Peyer's patch (tissue), 4 donors: ENCODE measurements around the gene ZNF473. TPM values are rescaled to one million over a fixed set of nuclear protein-coding genes. Genes with fewer than 3 reads are reported as not detected.

Experiments used
- DNase-seq, 3 donors: peaks; one replicate each; pipeline ENCODE4 v3.0.0-alpha.2; 2017 to 2019
- H3K27ac ChIP-seq, 4 donors: fragments of 200-600 bp; sonication (generic); one replicate each; pipeline ENCODE4 v1.5.1; 2016 to 2019
- H3K27me3 ChIP-seq, 2 donors: fragments of 200-600 bp; sonication (generic); one replicate each; pipeline ENCODE4 v1.5.1; 2019
- H3K36me3 ChIP-seq, 3 donors: fragments of 200-600 bp; sonication (generic); one replicate each; pipeline ENCODE4 v1.5.1; 2016 to 2019
- H3K4me1 ChIP-seq, 4 donors: fragments of 200-600 bp; sonication (generic); one replicate each; pipeline ENCODE4 v1.5.1; 2016 to 2019
- H3K4me3 ChIP-seq, 4 donors: fragments of 200-600 bp; sonication (generic); 1 replicate in 3 of 4; 2 replicates in 1 of 4; pipeline ENCODE4 v1.5.1; 2016 to 2019; ENCODE audit warnings: mild to moderate bottlenecking in 1 of 4
- H3K9me3 ChIP-seq, 4 donors: fragments of 200-600 bp; sonication (generic); one replicate each; pipeline ENCODE4 v1.5.1; 2016 to 2019; ENCODE audit warnings: mild to moderate bottlenecking in 1 of 4
- POLR2A ChIP-seq, 2 donors: fragments of 450-650 bp; IDR thresholded peaks; one replicate each; pipeline ENCODE4 v1.5.1; 2017; ENCODE audit warnings: antibody characterized with exemption in 2 of 2, mild to moderate bottlenecking in 2 of 2, moderate library complexity in 2 of 2
- total RNA-seq, 4 donors: library from RNA; depleted of rRNA; stranded (reverse); fragments of >200 nt; gene quantifications; one replicate each; pipeline ENCODE4 v1.1.0, GENCODE V29; 2016
- TF ChIP-seq, protein P1 (sequence below), 6 experiments: fragments of 450-650 bp in 4 of 6; fragments of 200-600 bp in 2 of 6; sonication (generic) in 1 of 6; IDR thresholded peaks; one replicate each; pipeline ENCODE4 v1.5.1; 2017 to 2019; ENCODE audit warnings: antibody characterized with exemption in 6 of 6, mild to moderate bottlenecking in 3 of 6, moderate library complexity in 1 of 6

Gene ZNF473
- total RNA-seq, 4 donors from 2014 or later: 7.5 to 14.9 (median 9.2) TPM

DNA sequence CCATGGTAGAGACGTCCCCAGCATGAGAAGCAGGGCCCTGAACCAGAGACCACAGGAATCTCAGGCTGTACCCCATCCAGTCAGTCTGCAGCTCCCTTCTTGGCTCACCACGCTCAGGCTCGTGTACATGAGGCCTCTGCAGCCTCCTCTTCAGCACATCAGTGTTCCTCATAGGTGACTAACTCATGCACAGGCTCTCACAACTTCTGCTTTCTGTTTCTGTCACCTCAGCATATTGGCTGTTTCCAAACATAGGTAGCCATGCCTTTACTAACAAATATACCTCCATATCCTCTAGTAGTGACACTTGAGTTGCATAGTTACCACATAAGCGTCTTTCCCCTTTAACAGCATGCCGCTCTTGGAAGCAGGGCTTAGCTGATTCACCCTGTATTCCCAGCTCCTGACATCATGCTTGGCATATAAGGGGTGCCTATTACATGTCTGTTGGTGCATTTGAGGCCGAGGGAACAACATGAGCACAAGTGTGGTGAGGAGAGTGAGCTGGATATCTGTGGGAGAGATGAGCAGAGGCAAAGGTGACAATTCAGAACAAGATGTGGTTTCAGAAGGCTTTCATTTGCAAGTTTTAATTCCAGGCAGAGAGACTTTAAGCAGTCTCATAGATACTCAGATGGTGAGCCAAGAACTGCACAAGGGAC lies 16.7 kb downstream of the ZNF473 start:
- H3K27me3 ChIP-seq: no peaks in the 10 kb centered on the region
- H3K9me3 ChIP-seq: peaks cover 0 to 32% (median 13%) of the 10 kb centered on the region in 4 donors

DNA sequence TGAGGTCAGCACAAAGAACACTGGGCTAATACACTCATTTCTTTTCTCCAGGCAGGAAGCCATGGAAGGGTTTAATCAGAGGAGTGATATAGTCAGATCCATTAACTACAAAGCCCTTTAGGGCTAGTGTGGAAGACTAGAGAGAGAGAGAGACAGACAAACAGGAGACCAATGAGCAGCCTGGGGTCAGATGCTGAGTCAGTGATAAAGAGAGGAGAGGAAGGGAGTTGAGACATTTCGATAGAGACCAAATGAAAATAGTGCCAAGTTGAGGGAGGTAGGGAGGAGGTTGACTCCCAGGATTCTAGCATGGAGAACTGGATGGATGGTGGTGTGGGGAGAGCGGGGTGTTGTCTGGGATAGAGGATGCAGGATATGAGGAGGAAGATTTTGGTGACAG lies 18.2 kb downstream of the ZNF473 start:
- DNase-seq: no peak
- no peak for TF ChIP-seq POLR2A (IDR thresholded peaks at IDR 0.05)
- TF ChIP-seq, protein P1, sequence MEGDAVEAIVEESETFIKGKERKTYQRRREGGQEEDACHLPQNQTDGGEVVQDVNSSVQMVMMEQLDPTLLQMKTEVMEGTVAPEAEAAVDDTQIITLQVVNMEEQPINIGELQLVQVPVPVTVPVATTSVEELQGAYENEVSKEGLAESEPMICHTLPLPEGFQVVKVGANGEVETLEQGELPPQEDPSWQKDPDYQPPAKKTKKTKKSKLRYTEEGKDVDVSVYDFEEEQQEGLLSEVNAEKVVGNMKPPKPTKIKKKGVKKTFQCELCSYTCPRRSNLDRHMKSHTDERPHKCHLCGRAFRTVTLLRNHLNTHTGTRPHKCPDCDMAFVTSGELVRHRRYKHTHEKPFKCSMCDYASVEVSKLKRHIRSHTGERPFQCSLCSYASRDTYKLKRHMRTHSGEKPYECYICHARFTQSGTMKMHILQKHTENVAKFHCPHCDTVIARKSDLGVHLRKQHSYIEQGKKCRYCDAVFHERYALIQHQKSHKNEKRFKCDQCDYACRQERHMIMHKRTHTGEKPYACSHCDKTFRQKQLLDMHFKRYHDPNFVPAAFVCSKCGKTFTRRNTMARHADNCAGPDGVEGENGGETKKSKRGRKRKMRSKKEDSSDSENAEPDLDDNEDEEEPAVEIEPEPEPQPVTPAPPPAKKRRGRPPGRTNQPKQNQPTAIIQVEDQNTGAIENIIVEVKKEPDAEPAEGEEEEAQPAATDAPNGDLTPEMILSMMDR (IDR thresholded peaks at IDR 0.05): no peak
- H3K36me3 ChIP-seq: peaks cover 0 to 86% (median 13%) of the 10 kb centered on the region in 3 donors
- peaks cover 0 to 32% (median 13%) of the 10 kb centered on the region in 4 donors for H3K9me3 ChIP-seq
- no peaks in the 10 kb centered on the region for H3K27me3 ChIP-seq
- H3K4me1 ChIP-seq: no peaks in the 10 kb centered on the region
- H3K27ac ChIP-seq: no peak overlapping the region
- H3K4me3 ChIP-seq: no peak overlapping the region

More for the DNA sequence above, 16.7 kb downstream of the ZNF473 start:
- peaks cover 0 to 87% (median 13%) of the 10 kb centered on the region in 3 donors for H3K36me3 ChIP-seq
- H3K27ac ChIP-seq: no peak overlapping the region
- no peak for DNase-seq
- H3K4me1 ChIP-seq: no peaks in the 10 kb centered on the region
- H3K4me3 ChIP-seq: no peak overlapping the region
- TF ChIP-seq POLR2A (IDR thresholded peaks at IDR 0.05): no peak
- TF ChIP-seq, protein P1 (IDR thresholded peaks at IDR 0.05): no peak

DNA sequence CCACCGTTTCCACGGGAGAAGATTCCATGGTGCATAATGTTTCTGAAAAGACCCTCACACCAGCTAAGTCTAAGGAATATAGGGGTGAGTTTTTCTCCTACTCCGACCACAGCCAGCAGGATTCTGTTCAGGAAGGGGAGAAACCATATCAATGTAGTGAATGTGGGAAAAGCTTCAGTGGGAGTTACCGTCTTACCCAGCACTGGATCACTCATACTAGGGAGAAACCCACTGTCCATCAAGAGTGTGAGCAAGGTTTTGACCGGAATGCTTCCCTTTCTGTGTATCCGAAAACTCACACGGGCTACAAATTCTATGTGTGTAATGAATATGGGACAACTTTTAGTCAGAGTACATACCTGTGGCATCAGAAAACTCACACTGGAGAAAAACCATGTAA lies 19.1 kb downstream of the ZNF473 start:
- TF ChIP-seq, protein P1 (IDR thresholded peaks at IDR 0.05): no peak
- no peak for TF ChIP-seq POLR2A (IDR thresholded peaks at IDR 0.05)
- no peak for DNase-seq
- H3K36me3 ChIP-seq: peaks cover 0 to 78% (median 13%) of the 10 kb centered on the region in 3 donors
- H3K27me3 ChIP-seq: no peaks in the 10 kb centered on the region
- peaks cover 0 to 32% (median 13%) of the 10 kb centered on the region in 4 donors for H3K9me3 ChIP-seq
- H3K4me3 ChIP-seq: no peak overlapping the region
- H3K4me1 ChIP-seq: no peaks in the 10 kb centered on the region
- no peak overlapping the region for H3K27ac ChIP-seq

DNA sequence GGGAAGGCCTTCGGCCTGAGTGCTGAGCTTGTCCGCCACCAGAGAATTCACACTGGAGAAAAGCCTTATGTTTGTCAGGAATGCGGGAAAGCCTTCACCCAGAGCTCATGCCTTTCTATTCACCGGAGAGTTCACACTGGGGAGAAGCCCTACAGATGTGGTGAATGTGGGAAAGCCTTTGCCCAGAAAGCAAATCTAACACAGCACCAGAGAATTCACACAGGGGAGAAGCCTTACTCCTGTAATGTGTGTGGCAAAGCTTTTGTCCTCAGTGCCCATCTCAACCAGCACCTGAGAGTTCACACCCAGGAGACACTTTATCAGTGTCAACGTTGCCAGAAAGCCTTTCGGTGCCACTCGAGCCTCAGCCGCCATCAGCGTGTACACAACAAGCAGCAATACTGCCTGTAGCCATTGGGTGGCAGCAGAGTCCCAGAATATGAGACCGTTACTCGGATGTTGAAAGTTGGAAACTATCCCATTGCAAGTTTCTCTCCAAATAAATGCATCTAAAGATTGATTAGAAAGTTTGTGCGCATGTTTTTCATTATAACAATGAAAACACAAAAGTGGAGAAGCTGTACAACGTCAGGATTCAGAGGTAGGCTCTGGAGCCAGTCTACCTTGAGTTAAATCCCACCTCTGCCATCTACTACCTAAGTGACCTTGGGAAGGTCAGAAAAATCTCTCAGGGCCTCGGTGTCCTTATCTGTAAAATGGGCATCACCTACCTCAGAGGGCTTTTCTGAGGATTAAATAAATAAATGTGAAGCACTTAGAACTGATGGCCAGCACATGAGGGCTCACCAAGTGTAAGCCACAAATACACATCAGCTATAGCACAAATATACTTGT lies 21.1 kb downstream of the ZNF473 start:
- no peak for TF ChIP-seq POLR2A (IDR thresholded peaks at IDR 0.05)
- TF ChIP-seq, protein P1 (IDR thresholded peaks at IDR 0.05): peak; percentile 19 to 64 (median 53)
- H3K4me3 ChIP-seq: no peak overlapping the region
- H3K27ac ChIP-seq: no peak overlapping the region
- H3K4me1 ChIP-seq: peaks cover 0 to 7% (median 0%) of the 10 kb centered on the region in 4 donors
- peaks cover 0 to 34% (median 16%) of the 10 kb centered on the region in 4 donors for H3K9me3 ChIP-seq
- peak in 2 of 3 donors; percentile 49 to 69 for DNase-seq
- H3K27me3 ChIP-seq: no peaks in the 10 kb centered on the region
- peaks cover 0 to 58% (median 13%) of the 10 kb centered on the region in 3 donors for H3K36me3 ChIP-seq

DNA sequence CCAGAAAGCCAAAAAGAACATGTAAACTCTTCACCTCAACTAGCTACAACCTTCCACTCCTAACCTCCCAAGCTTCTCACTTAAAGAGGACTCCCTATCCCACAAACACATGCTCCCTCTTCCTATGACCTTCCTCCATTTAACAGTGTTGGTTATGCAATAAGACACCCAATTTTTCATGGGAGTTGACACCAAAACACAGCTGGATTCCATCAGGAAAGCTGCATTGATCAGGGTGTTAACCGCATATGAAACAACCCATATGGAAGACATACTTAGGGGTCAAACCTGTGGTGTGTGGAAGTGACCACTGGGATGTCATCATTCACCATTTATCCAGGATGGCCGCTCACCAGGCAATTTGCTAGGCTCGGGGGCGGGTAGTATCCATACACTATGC lies 21.9 kb downstream of the ZNF473 start:
- TF ChIP-seq, protein P1 (IDR thresholded peaks at IDR 0.05): no peak
- TF ChIP-seq POLR2A (IDR thresholded peaks at IDR 0.05): no peak
- H3K9me3 ChIP-seq: peaks cover 0 to 34% (median 16%) of the 10 kb centered on the region in 4 donors
- DNase-seq: no peak

More for the DNA sequence above, 21.9 kb downstream of the ZNF473 start:
- Histone ChIP-seq H3K4me1 (peaks cover 0 to 7% (median 0%) of the 10 kb centered on the region in 4 donors), H3K27me3 (no peaks in the 10 kb centered on the region), H3K36me3 (peaks cover 0 to 50% (median 13%) of the 10 kb centered on the region in 3 donors), H3K4me3 (no peak overlapping the region), H3K27ac (no peak overlapping the region)
